Omental fat pad (tissue), 4 donors: ENCODE data around the gene ADH1C. TPM values are rescaled to one million over a fixed set of nuclear protein-coding genes. Genes with fewer than 3 reads are reported as not detected.

Source experiments
- ATAC-seq: fragments of 150-250 bp; one replicate; pipeline ENCODE4 v1.9.1; 2016; ENCODE audit warnings: mild to moderate bottlenecking, moderate library complexity; ENCODE audit not compliant: low FRiP score
- DNase-seq: peaks from one replicate; pipeline ENCODE4 v3.0.0-alpha.2; 2019; ENCODE audit warnings: low spot score
- CTCF ChIP-seq, 3 donors: fragments of 450-650 bp; IDR thresholded peaks; one replicate each; pipeline ENCODE4 v1.5.1; 2016 to 2017; ENCODE audit warnings: antibody characterized with exemption in 3 of 3, mild to moderate bottlenecking in 3 of 3, moderate library complexity in 2 of 3
- total RNA-seq, 4 donors: library from RNA; depleted of rRNA; stranded (reverse); fragments of >200 nt; gene quantifications; one replicate each; pipeline ENCODE4 v1.1.0, GENCODE V29; 2016

ADH1C gene
- total RNA-seq, 4 donors from 2014 or later: 7.7 to 102 (median 46.9) TPM

GRCh38 chr4:99293357-99293756 lies 59.2 kb downstream of the ADH1C start:
- ATAC-seq (no peak), DNase-seq (no peak)
- no peak for TF ChIP-seq CTCF (IDR thresholded peaks at IDR 0.05)

- ATAC-seq: no peak
- no peak for TF ChIP-seq CTCF (IDR thresholded peaks at IDR 0.05)
- DNase-seq: no peak
Observed at GRCh38 chr4:99290848-99291786, 61.4 kb downstream of the ADH1C start, which contains the start of gene ADH1A. Gene ADH1A (minus strand): TSS chr4:99290985. CDS start chr4:99290914, 71 bp downstream.

Other genes with a start within 250 kb of the ADH1C start
- 1 to 10 TPM; 1.2 to 5.6 (median 3.6) TPM for gene ADH4, start 208.4 kb downstream of the ADH1C start, total RNA-seq
- gene ADH6, start 133.5 kb downstream of the ADH1C start, total RNA-seq: under 1 TPM in 3 of 4 donors, not detected in 1; 0.19 to 0.50 (median 0.36) TPM
- gene ADH1A, start 61.8 kb downstream of the ADH1C start, total RNA-seq: 10 to 100 TPM in 2 of 4 donors, under 1 TPM in 1, not detected in 1; 0.96 to 19.3 (median 13.6) TPM
- 1,000 to 10,000 TPM; 1,681 to 8,339 (median 3,297) TPM for gene ADH1B, start 31.3 kb downstream of the ADH1C start, total RNA-seq
- not detected for gene ADH7, start 82.6 kb upstream of the ADH1C start, total RNA-seq
- not detected for gene C4orf17, start 158.3 kb upstream of the ADH1C start, total RNA-seq
- gene TRMT10A, start 211.3 kb upstream of the ADH1C start, total RNA-seq: 1 to 10 TPM; 4.6 to 7.9 (median 5.1) TPM
- not detected for gene MTTP, start 222.1 kb upstream of the ADH1C start, total RNA-seq